Erythroblast (primary cell): ENCODE results near the gene TUBB4B.
A peak's percentile ranks its signal among the peaks of the same experiment; 100 is the strongest.

Experiments
- DNase-seq, 2 experiments: peaks; one replicate each; lab custom pipeline; 2025; lab: John Stamatoyannopoulos, UW
- GATA1 ChIP-seq: IDR thresholded peaks from 2 replicates; pipeline ENCODE4 v1.6.1; 2011; ENCODE audit warnings: low read depth, mild to moderate bottlenecking, control low read depth, low read length, moderate library complexity
- POLR2A ChIP-seq: IDR thresholded peaks from 2 replicates; pipeline ENCODE4 v1.6.1; 2011; ENCODE audit warnings: mild to moderate bottlenecking, low read length

TUBB4B gene

GRCh38 chr9:137226338-137227053, 14.6 kb upstream of the TUBB4B start:
- no peak for TF ChIP-seq GATA1
- no peak for TF ChIP-seq POLR2A
- no peak for DNase-seq

GRCh38 chr9:137227054-137227852, 13.8 kb upstream of the TUBB4B start, which contains the start of gene RNF224:
RNF224 (plus strand) TSS chr9:137227502; CDS start chr9:137228336, 834 bp downstream.
- no peak for TF ChIP-seq POLR2A
- TF ChIP-seq GATA1 = no peak
- DNase-seq = peak; percentile 80 to 88

GRCh38 chr9:137227853-137228505, 13.1 kb upstream of the TUBB4B start:
- no peak for DNase-seq
- no peak for TF ChIP-seq POLR2A
- TF ChIP-seq GATA1 = no peak

- TF ChIP-seq GATA1 (no peak), POLR2A (no peak)
- DNase-seq = no peak
Observed at GRCh38 chr9:137228506-137228967, 12.6 kb upstream of the TUBB4B start.

GRCh38 chr9:137228968-137229896, 11.9 kb upstream of the TUBB4B start:
- DNase-seq = no peak
- TF ChIP-seq GATA1 (no peak), POLR2A (no peak)

GRCh38 chr9:137229903-137230704, 11.0 kb upstream of the TUBB4B start:
- DNase-seq = no peak
- TF ChIP-seq GATA1 = no peak

- no peak for DNase-seq
- no peak for TF ChIP-seq GATA1
- TF ChIP-seq POLR2A = no peak
Observed at GRCh38 chr9:137230705-137231371, 10.2 kb upstream of the TUBB4B start, which contains the start of gene SLC34A3. SLC34A3 (plus strand) TSS chr9:137230901; CDS start chr9:137231703, 802 bp downstream.

- DNase-seq = no peak
- TF ChIP-seq GATA1 (no peak), POLR2A (no peak)
Observed at GRCh38 chr9:137231372-137232039, 9.6 kb upstream of the TUBB4B start.

- TF ChIP-seq POLR2A (no peak), GATA1 (no peak)
- no peak for DNase-seq
Observed at GRCh38 chr9:137232101-137232500, 9.0 kb upstream of the TUBB4B start.

GRCh38 chr9:137232510-137232909, 8.6 kb upstream of the TUBB4B start:
- no peak for DNase-seq
- TF ChIP-seq GATA1 (no peak), POLR2A (no peak)

- no peak for DNase-seq
- no peak for TF ChIP-seq GATA1
- no peak for TF ChIP-seq POLR2A
Observed at GRCh38 chr9:137233143-137233980, 7.7 kb upstream of the TUBB4B start.
